Spleen (tissue), 11 donors: ENCODE data around the gene ZMIZ1. TPM values are rescaled to one million over a fixed set of nuclear protein-coding genes. Genes with fewer than 3 reads are reported as not detected.
A peak's percentile ranks its signal among the peaks of the same experiment; 100 is the strongest.

Experiments
- DNase-seq: peaks from one replicate; pipeline ENCODE4 v3.0.0-alpha.2; 2020
- H3K27ac ChIP-seq, 8 donors: fragments of 200-600 bp; sonication (generic) in 7 of 8; 1 replicate in 4 of 8; 2 replicates in 4 of 8; pipeline versions ENCODE4 v1.5.0 to v1.8.0; 2016 to 2021; ENCODE audit warnings: inconsistent platforms in 4 of 8, mild to moderate bottlenecking in 4 of 8, moderate library complexity in 1 of 8
- H3K27me3 ChIP-seq, 7 donors: fragments of 200-600 bp; sonication (generic) in 6 of 7; replicated peaks in 1 of 7; 1 replicate in 4 of 7; 2 replicates in 3 of 7; pipeline versions ENCODE4 v1.5.0 to v1.8.0; 2016 to 2021; ENCODE audit warnings: inconsistent platforms in 3 of 7, mild to moderate bottlenecking in 1 of 7
- H3K36me3 ChIP-seq, 6 donors: fragments of 200-600 bp; sonication (generic) in 5 of 6; 1 replicate in 4 of 6; 2 replicates in 2 of 6; pipeline versions ENCODE4 v1.5.0 to v1.8.0; 2016 to 2021; ENCODE audit warnings: inconsistent platforms in 2 of 6
- H3K4me1 ChIP-seq, 6 donors: fragments of 200-600 bp; sonication (generic) in 5 of 6; 1 replicate in 3 of 6; 2 replicates in 3 of 6; pipeline versions ENCODE4 v1.5.0 to v1.8.0; 2016 to 2021; ENCODE audit warnings: inconsistent platforms in 3 of 6
- H3K4me3 ChIP-seq, 8 donors: fragments of 200-600 bp; sonication (generic) in 7 of 8; 1 replicate in 4 of 8; 2 replicates in 4 of 8; pipeline versions ENCODE4 v1.5.0 to v1.8.0; 2016 to 2021; ENCODE audit warnings: inconsistent platforms in 4 of 8, mild to moderate bottlenecking in 4 of 8, moderate library complexity in 2 of 8
- H3K9me3 ChIP-seq, 8 donors: fragments of 200-600 bp; sonication (generic) in 7 of 8; 1 replicate in 4 of 8; 2 replicates in 4 of 8; pipeline versions ENCODE4 v1.5.0 to v1.8.0; 2016 to 2021; ENCODE audit warnings: inconsistent platforms in 4 of 8
- CTCF ChIP-seq, 11 experiments: fragments of 200-600 bp in 7 of 11; fragments of 450-650 bp in 4 of 11; sonication (generic) in 4 of 11; IDR thresholded peaks in 8 of 11; conservative IDR thresholded peaks in 3 of 11; 1 replicate in 7 of 11; 2 replicates in 4 of 11; pipeline versions ENCODE4 v1.4.0 to v1.8.0; 2016 to 2021; ENCODE audit warnings: antibody characterized with exemption in 11 of 11, inconsistent platforms in 4 of 11, mild to moderate bottlenecking in 1 of 11
- POLR2A ChIP-seq, 3 donors: fragments of 450-650 bp; IDR thresholded peaks; one replicate each; pipeline ENCODE4 v1.5.1; 2017; ENCODE audit warnings: antibody characterized with exemption in 3 of 3, mild to moderate bottlenecking in 1 of 3
- POLR2AphosphoS5 ChIP-seq, 3 donors: sonication (generic); formaldehyde crosslinking; IDR thresholded peaks; one replicate each; pipeline ENCODE4 v1.5.1; 2017; ENCODE audit warnings: antibody characterized with exemption in 3 of 3
- WGBS, 5 donors: extraction: QIAGEN DNeasy Blood & Tissue Kit in 3 of 5; methylation state at CpG; one replicate each; pipeline versions ENCODE4 v1.1.5 to v1.1.7; 2013 to 2018; 5-methylcytosine and 5-hydroxymethylcytosine counted together
- intact Hi-C: fragments of 100-400 bp; cut with DNase I; formaldehyde crosslinking; loops from one replicate; pipeline ENCODE4 v1.15.0; 2023; ENCODE audit warnings: low total_unique reads
- polyA plus RNA-seq, 3 donors: library from polyadenylated mRNA; stranded (reverse); fragments of 200-250 nt; gene quantifications; one replicate each; pipeline ENCODE4 v1.2.1, GENCODE V29; 2013
- total RNA-seq, 7 donors: library from RNA; depleted of rRNA in 3 of 7; stranded (reverse); fragments of >200 nt in 3 of 7; fragmentation: NEBNext Ultra II Directional in 4 of 7; extraction: Animal tissue kit (Norgen Biotek cat#: 25700) in 4 of 7; gene quantifications; one replicate each; pipeline versions ENCODE4 v1.1.0 to v1.2.1, GENCODE V29; 2016 to 2021
- donor health status: healthy with polysubstance abuse.
- donor health status: DM: no; HTN: no; CAD: no; lungs with moderate emphysema.
- donor health status: DM: no; HTN: no; CAD: no.
- donor health status: Bipolar disorder and iron deficiency.
- donor health status: healthy.
- donor health status: DM: no; HTN: no; CAD: no.
- donor health status: DM: yes; HTN: yes; CAD: no.

The ZMIZ1 gene
- total and polyA plus RNA-seq, 10 donors, result 10.7 to 210 (median 125) TPM

DNA sequence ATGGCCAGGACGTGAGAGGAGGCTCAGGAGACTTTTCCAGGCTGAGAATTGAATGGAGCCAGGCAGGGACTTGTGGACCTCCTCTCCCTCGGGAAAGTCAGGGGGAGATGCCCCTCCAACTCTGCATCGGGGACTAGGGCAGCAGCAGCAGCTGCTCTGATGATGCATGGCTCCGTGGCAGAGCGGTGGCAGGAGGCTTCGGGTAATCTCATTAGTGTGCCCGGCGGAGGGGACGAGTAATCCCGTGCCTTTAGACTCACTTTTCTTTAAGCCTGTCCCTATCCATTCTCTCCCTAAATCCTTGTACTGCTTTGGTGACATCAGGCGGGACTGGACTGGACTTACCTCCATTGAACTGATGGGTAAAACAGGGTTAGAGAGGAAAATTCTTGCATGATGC lies 75.1 kb downstream of the ZMIZ1 start:
- TF ChIP-seq POLR2A (IDR thresholded peaks at IDR 0.05) (no peak), POLR2AphosphoS5 (IDR thresholded peaks at IDR 0.05) (no peak), CTCF (IDR thresholded peaks at IDR 0.05 in 8 of 11, conservative IDR thresholded peaks at IDR 0.05 in 3 of 11) (no peak)
- Histone ChIP-seq H3K27me3 (no peaks in the 10 kb centered on the region), H3K36me3 (peaks cover 0 to 47% (median 0%) of the 10 kb centered on the region in 6 donors), H3K4me1 (peaks cover 46 to 100% (median 80%) of the 10 kb centered on the region in 6 donors), H3K27ac (peak overlapping the region in 5 of 8 donors; percentile 88 to 95 (median 90)), H3K9me3 (no peaks in the 10 kb centered on the region), H3K4me3 (no peak overlapping the region)
- 86 to 92% (median 90%) methylated on average over 11 of the region's 11 CpGs for WGBS, 5 donors
- intact Hi-C loops, result no loop called here
- no peak for DNase-seq

DNA sequence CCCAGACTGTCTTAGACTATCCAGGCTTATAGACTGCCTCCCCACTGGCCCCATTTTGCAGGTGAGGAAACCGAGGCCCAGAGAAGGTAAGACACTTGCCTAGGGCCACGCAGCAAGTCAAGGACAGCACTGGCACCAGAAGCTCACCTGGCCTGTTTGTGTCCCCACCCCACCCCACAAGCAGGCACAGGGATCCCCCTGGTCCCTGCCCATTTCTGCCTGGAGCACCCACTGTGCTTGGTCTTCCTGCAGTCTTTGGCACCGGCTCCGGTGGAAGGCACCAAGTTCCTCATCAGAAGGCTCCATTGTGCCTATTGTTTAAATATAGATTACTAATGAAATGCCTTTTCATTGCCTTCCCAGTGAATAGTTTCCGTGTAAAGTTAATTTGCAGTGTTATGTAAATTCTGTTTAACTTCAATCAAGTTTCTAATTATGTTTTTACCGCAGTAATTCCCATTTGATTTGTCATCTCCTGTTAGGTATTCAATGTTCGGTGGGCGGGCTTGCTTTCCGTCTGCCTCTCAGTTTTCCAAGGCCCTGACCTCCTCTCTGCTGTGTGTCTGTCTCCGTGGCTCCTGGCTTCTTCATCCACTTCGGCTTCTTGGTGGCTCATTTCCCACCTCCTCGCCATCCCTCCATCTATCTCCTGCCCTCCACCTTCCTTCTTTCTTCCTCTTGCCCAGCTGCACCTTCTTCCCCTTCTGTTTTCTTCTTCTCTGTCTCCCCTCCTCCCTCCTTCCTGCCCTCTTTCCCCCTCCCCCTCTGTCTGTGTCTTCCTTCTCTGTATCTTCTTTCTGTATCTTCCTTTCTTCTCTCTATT lies 75.8 kb downstream of the ZMIZ1 start:
- WGBS, 5 donors, result 34 to 42% (median 38%) methylated on average over 12 of the region's 12 CpGs

GRCh38 chr10:79145174-79145483 lies 76.4 kb downstream of the ZMIZ1 start:
- 61 to 83% (median 71%) methylated on average over 5 of the region's 5 CpGs for WGBS, 5 donors
- H3K9me3 ChIP-seq, result no peaks in the 10 kb centered on the region
- H3K4me3 ChIP-seq, result no peak overlapping the region
- no peak for DNase-seq
- intact Hi-C loops, result no loop called here
- peaks cover 0 to 39% (median 0%) of the 10 kb centered on the region in 6 donors for H3K36me3 ChIP-seq
- TF ChIP-seq POLR2A (IDR thresholded peaks at IDR 0.05), result no peak
- TF ChIP-seq POLR2AphosphoS5 (IDR thresholded peaks at IDR 0.05), result no peak
- no peak for TF ChIP-seq CTCF (IDR thresholded peaks at IDR 0.05 in 8 of 11, conservative IDR thresholded peaks at IDR 0.05 in 3 of 11)
- H3K27ac ChIP-seq, result peak overlapping the region in 7 of 8 donors; percentile 54 to 95 (median 89)
- H3K27me3 ChIP-seq, result no peaks in the 10 kb centered on the region
- peaks cover 52 to 100% (median 84%) of the 10 kb centered on the region in 6 donors for H3K4me1 ChIP-seq

More for the DNA sequence above, 75.8 kb downstream of the ZMIZ1 start:
- Histone ChIP-seq H3K27ac (peak overlapping the region; percentile 8 to 95 (median 88)), H3K27me3 (no peaks in the 10 kb centered on the region), H3K9me3 (no peaks in the 10 kb centered on the region), H3K4me1 (peaks cover 47 to 100% (median 80%) of the 10 kb centered on the region in 6 donors), H3K4me3 (no peak overlapping the region), H3K36me3 (peaks cover 0 to 45% (median 0%) of the 10 kb centered on the region in 6 donors)
- peak; percentile 70 for DNase-seq
- intact Hi-C loops, result no loop called here
- TF ChIP-seq POLR2AphosphoS5 (IDR thresholded peaks at IDR 0.05) (no peak), CTCF (IDR thresholded peaks at IDR 0.05 in 8 of 11, conservative IDR thresholded peaks at IDR 0.05 in 3 of 11) (no peak), POLR2A (IDR thresholded peaks at IDR 0.05) (no peak)
